A549 (cell line): Measurements from ENCODE around the gene TUBG2. TPM values are rescaled to one million over a fixed set of nuclear protein-coding genes. Genes with fewer than 3 reads are reported as not detected.

ENCODE experiments used
- ATAC-seq, 2 experiments: fragments of 200-7000 bp in 1 of 2; fragments of >200 bp in 1 of 2; cut with Nextera tagmentation in 1 of 2; cut with Tn5 transposase in 1 of 2; 3 replicates each; pipeline versions ENCODE4 v1.8.0 to v1.9.1; 2018 to 2020; ENCODE audit warnings: mild to moderate bottlenecking in 1 of 2, moderate library complexity in 1 of 2
- CTCF ChIA-PET: fragments of 300-600 bp; sonication (Branson Sonifier 250); formaldehyde crosslinking; extraction: SDS; loops from one replicate; lab custom pipeline; 2021; ENCODE audit warnings: antibody characterized with exemption, inconsistent platforms; lab: Yijun Ruan, JAX
- POLR2A ChIA-PET: fragments of 350-600 bp; formaldehyde crosslinking; extraction: SDS; loops from one replicate; lab custom pipeline; 2021; ENCODE audit warnings: antibody characterized with exemption, inconsistent platforms; lab: Yijun Ruan, JAX
- DNase-seq, 2 experiments: peaks; one replicate each; pipeline versions ENCODE4 v3.0.0 to v3.0.0-alpha.2; 2011 to 2016; ENCODE audit warnings: low read depth in 1 of 2, low spot score in 1 of 2
- FAIRE-seq: peaks from 2 replicates; lab custom pipeline; 2011; peaks lifted over from hg19 to GRCh38; lab: Jason Lieb, UNC
- H3K27ac ChIP-seq, 2 experiments: fragments of >200 bp; sonication (Bioruptor Twin); formaldehyde crosslinking; 3 replicates each; pipeline ENCODE4 v1.5.1; 2016 to 2017
- H3K4me1 ChIP-seq: fragments of >200 bp; sonication (Bioruptor Twin); formaldehyde crosslinking; 3 replicates; pipeline ENCODE4 v1.6.1; 2016
- H3K4me2 ChIP-seq: fragments of >200 bp; sonication (Bioruptor Twin); formaldehyde crosslinking; 3 replicates; pipeline ENCODE4 v1.6.1; 2016
- H3K4me3 ChIP-seq: fragments of >200 bp; sonication (Bioruptor Twin); formaldehyde crosslinking; 3 replicates; pipeline ENCODE4 v1.5.1; 2016
- H3K9me3 ChIP-seq: fragments of >200 bp; sonication (Bioruptor Twin); formaldehyde crosslinking; 3 replicates; pipeline ENCODE4 v1.6.1; 2016
- ATOH8 ChIP-seq: fragments of 250-450 bp; sonication (Bioruptor Pico); IDR thresholded peaks from 2 replicates; pipeline ENCODE4 v1.5.0; 2020; ENCODE audit warnings: low read depth, mild to moderate bottlenecking, moderate library complexity
- CHD2 ChIP-seq: fragments of 150-350 bp; IDR thresholded peaks from 2 replicates; pipeline ENCODE4 v1.6.1; 2014; ENCODE audit warnings: low read length; ENCODE audit not compliant: partially characterized antibody
- E2F6 ChIP-seq: IDR thresholded peaks from 2 replicates; pipeline ENCODE4 v1.6.1; 2012; ENCODE audit warnings: low read depth, borderline replicate concordance
- EHF ChIP-seq: fragments of 250-450 bp; sonication (Bioruptor Pico); IDR thresholded peaks from 2 replicates; pipeline ENCODE4 v1.5.0; 2020; ENCODE audit warnings: mild to moderate bottlenecking
- FOSL2 ChIP-seq, 2 experiments: fragments of 450-650 bp in 1 of 2; fragments of >200 bp in 1 of 2; sonication (Bioruptor Twin) in 1 of 2; formaldehyde crosslinking; IDR thresholded peaks; 2 replicates each; pipeline versions ENCODE4 v1.5.0 to v1.6.1; 2016 to 2020; ENCODE audit warnings: mild to moderate bottlenecking in 1 of 2, moderate library complexity in 1 of 2
- GATA3 ChIP-seq: IDR thresholded peaks from 2 replicates; pipeline ENCODE4 v1.6.1; 2012; ENCODE audit warnings: borderline replicate concordance
- HOXB13 ChIP-seq: fragments of 250-450 bp; sonication (Bioruptor Pico); IDR thresholded peaks from 2 replicates; pipeline ENCODE4 v1.5.0; 2020; ENCODE audit warnings: low read depth, mild to moderate bottlenecking, moderate library complexity
- JUN ChIP-seq, 2 experiments: fragments of >200 bp; sonication (Bioruptor Twin); formaldehyde crosslinking; IDR thresholded peaks; 2 replicates in 1 of 2; 3 replicates in 1 of 2; pipeline ENCODE4 v1.6.1; 2016 to 2017
- JUNB ChIP-seq: fragments of >200 bp; sonication (Bioruptor Twin); formaldehyde crosslinking; IDR thresholded peaks from 2 replicates; pipeline ENCODE4 v1.6.1; 2016
- KDM1A ChIP-seq: fragments of 200-600 bp; sonication (generic); IDR thresholded peaks from 2 replicates; pipeline ENCODE4 v1.6.1; 2016; ENCODE audit warnings: low read depth, mild to moderate bottlenecking
- MAX ChIP-seq: IDR thresholded peaks from 2 replicates; pipeline ENCODE4 v1.6.1; 2012
- NR3C1 ChIP-seq: fragments of >200 bp; sonication (Bioruptor Twin); formaldehyde crosslinking; IDR thresholded peaks from 3 replicates; pipeline ENCODE4 v1.6.1; 2017
- PHF8 ChIP-seq: fragments of 200-600 bp; sonication (generic); IDR thresholded peaks from 2 replicates; pipeline ENCODE4 v1.6.1; 2016; ENCODE audit warnings: low read depth, mild to moderate bottlenecking, antibody characterized with exemption, moderate library complexity, borderline replicate concordance
- POLR2A ChIP-seq: IDR thresholded peaks from 2 replicates; pipeline ENCODE4 v1.6.1; 2012; ENCODE audit warnings: mild to moderate bottlenecking, low read length
- RAD21 ChIP-seq, 2 experiments: fragments of >200 bp in 1 of 2; sonication (Bioruptor Twin) in 1 of 2; formaldehyde crosslinking in 1 of 2; IDR thresholded peaks in 1 of 2; conservative IDR thresholded peaks in 1 of 2; 2 replicates in 1 of 2; 3 replicates in 1 of 2; pipeline ENCODE4 v1.6.1; 2012 to 2018; ENCODE audit warnings: inconsistent platforms in 1 of 2
- RARB ChIP-seq: fragments of 250-450 bp; sonication (Bioruptor Pico); IDR thresholded peaks from 2 replicates; pipeline ENCODE4 v1.8.0; 2021; ENCODE audit warnings: mild to moderate bottlenecking, moderate library complexity
- RFX5 ChIP-seq: fragments of 450-650 bp; IDR thresholded peaks from 2 replicates; pipeline ENCODE4 v1.7.1; 2014; ENCODE audit warnings: antibody characterized with exemption, mild to moderate bottlenecking, moderate library complexity
- SMC3 ChIP-seq: fragments of >200 bp; sonication (Bioruptor Twin); formaldehyde crosslinking; IDR thresholded peaks from 3 replicates; pipeline ENCODE4 v1.6.1; 2018; ENCODE audit warnings: inconsistent platforms
- ZC3H11A ChIP-seq: fragments of 450-650 bp; IDR thresholded peaks from 2 replicates; pipeline ENCODE4 v1.6.1; 2014; ENCODE audit warnings: antibody characterized with exemption, mild to moderate bottlenecking
- ZSCAN20 ChIP-seq: fragments of 250-450 bp; sonication (Bioruptor Pico); IDR thresholded peaks from 2 replicates; pipeline ENCODE4 v1.8.0; 2022; ENCODE audit warnings: mild to moderate bottlenecking, moderate library complexity
- WGBS: methylation state at CpG from one replicate; pipeline ENCODE4 v1.1.6; 2017; ENCODE audit errors: missing lambda C conversion rate; 5-methylcytosine and 5-hydroxymethylcytosine counted together
- polyA minus RNA-seq: library from RNA; depleted of rRNA, polyadenylated mRNA; stranded (reverse); fragments of >200 nt; gene quantifications from 2 replicates; pipeline ENCODE4 v1.2.3, GENCODE V29; 2011; rRNA and poly(A)+ RNA removed
- polyA plus RNA-seq, 4 experiments: library from polyadenylated mRNA; depleted of rRNA in 3 of 4; stranded (reverse); fragments of >200 nt; fragmentation: RNase III in 1 of 4; extraction: RNeasy Plus Mini Kit Qiagen cat#74134 plus additional on column Dnase treatment in 1 of 4; gene quantifications; 2 replicates in 3 of 4; 3 replicates in 1 of 4; pipeline ENCODE4 v1.2.3, GENCODE V29; 2011 to 2017
- TF ChIP-seq, protein P1 (sequence below): fragments of 150-350 bp; IDR thresholded peaks from 2 replicates; pipeline ENCODE4 v1.6.1; 2014; ENCODE audit warnings: low read depth, mild to moderate bottlenecking, low read length
- TF ChIP-seq, protein P2 (sequence below): fragments of >200 bp; sonication (Bioruptor Twin); formaldehyde crosslinking; IDR thresholded peaks from 3 replicates; pipeline ENCODE4 v1.6.1; 2016

TUBG2 gene
- 14.9 and 18.6 TPM in 2 replicates for polyA plus RNA-seq (2011; rRNA removed)
- polyA plus RNA-seq (2012; cell fraction: cytosol; rRNA removed) = 28.3 and 31.4 TPM in 2 replicates
- polyA plus RNA-seq (2012; cell fraction: nucleus; rRNA removed) = 136 and 148 TPM in 2 replicates
- 27.1 to 36.1 TPM (median 30.6 TPM) in 3 replicates for polyA plus RNA-seq (2017; fragmentation: RNase III; extraction: RNeasy Plus Mini Kit Qiagen cat#74134 plus additional on column Dnase treatment)
- 8.6 and 13.8 TPM in 2 replicates for polyA minus RNA-seq

DNA sequence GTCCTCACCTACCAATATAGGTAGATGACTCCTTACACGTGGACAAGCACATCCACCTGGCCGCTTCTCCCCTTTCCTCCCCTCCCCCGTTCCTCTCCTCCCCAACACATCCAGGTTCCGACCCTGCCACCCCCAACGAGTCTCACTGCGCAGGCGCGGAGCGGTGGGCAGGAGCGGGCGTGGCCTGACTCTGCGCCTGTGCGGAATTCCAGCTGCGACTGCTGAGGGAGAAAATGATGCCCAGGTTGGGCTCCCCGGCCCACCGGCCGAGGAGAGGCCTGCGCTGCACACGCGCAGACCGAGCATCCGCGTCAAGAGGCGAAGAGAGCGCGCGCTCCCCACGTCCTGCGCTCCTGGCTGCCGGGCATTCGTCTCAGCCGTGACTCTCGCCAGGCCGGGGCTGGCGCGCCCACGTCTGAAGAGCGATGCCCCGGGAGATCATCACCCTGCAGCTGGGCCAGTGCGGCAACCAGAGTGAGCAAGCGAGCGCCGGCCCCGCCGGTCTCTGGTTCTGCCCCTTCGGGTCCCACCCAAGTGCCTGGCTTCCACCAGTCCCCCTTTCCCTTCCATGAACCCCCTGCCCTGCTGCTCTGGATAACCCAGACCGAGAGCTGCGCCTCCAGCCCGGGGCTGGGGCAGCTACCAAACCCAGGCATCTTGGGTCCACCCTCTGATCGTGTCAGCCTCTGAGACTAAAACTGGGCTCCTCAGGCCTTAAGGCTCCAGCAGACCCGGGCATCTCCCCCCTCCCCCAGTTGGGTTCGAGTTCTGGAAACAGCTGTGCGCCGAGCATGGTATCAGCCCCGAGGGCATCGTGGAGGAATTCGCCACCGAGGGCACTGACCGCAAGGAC, at the start of gene TUBG2:
Gene TUBG2, plus strand, starts transcription at position 206 of the 853 bp plus-strand sequence. Its CDS starts 220 bp downstream, at position 426.
- ChIA-PET CTCF (interaction anchor here (0.7 to 7.9 kb wide), 12 partner anchors 8 to 188 kb away, joined by 3 to 46 read pairs (median 7); partner anchors contain the start of genes CCR10, PLEKHH3 and PSMC3IP), POLR2A (interaction anchor here (0.8 to 1.8 kb wide), 9 partner anchors 8 to 236 kb away, joined by 3 to 15 read pairs (median 6); partner anchors contain the start of genes BECN1, CAVIN1, PLEKHH3 and RETREG3)
- 7% methylated on average over 52 of the region's 59 CpGs for WGBS

More for the DNA sequence above, at the start of gene TUBG2:
- DNase-seq = peak; percentile 94 to 99
- TF ChIP-seq RARB (no peak), RFX5 (no peak), ATOH8 (CRISPR knock-in tag) (no peak), JUNB (no peak), MAX (peak; percentile 87), ZSCAN20 (CRISPR knock-in tag) (no peak), E2F6 (peak; percentile 79), EHF (CRISPR knock-in tag) (no peak), SMC3 (peak; percentile 16; the same call in 1 of the 3 replicates), POLR2A (peak; percentile 98), HOXB13 (CRISPR knock-in tag) (no peak), RAD21 (conservative IDR thresholded peaks at IDR 0.05 in 1 of 2, IDR thresholded peaks at IDR 0.05 in 1 of 2) (0 out of 5 replicates have a peak, but pooled peaks have one; percentile 3 to 21), CHD2 (peak; percentile 56), FOSL2 (IDR thresholded peaks at IDR 0.05) (no peak), FOSL2 (CRISPR knock-in tag; IDR thresholded peaks at IDR 0.05) (0 out of 2 replicates have a peak, but pooled peaks have one; percentile 13), ZC3H11A (no peak), NR3C1 (no peak), KDM1A (no peak), GATA3 (no peak), PHF8 (peak; percentile 58), JUN (IDR thresholded peaks at IDR 0.05) (peak; percentile 80 to 82)
- TF ChIP-seq, protein P1, sequence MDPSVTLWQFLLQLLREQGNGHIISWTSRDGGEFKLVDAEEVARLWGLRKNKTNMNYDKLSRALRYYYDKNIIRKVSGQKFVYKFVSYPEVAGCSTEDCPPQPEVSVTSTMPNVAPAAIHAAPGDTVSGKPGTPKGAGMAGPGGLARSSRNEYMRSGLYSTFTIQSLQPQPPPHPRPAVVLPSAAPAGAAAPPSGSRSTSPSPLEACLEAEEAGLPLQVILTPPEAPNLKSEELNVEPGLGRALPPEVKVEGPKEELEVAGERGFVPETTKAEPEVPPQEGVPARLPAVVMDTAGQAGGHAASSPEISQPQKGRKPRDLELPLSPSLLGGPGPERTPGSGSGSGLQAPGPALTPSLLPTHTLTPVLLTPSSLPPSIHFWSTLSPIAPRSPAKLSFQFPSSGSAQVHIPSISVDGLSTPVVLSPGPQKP = no peak
- TF ChIP-seq, protein P2, sequence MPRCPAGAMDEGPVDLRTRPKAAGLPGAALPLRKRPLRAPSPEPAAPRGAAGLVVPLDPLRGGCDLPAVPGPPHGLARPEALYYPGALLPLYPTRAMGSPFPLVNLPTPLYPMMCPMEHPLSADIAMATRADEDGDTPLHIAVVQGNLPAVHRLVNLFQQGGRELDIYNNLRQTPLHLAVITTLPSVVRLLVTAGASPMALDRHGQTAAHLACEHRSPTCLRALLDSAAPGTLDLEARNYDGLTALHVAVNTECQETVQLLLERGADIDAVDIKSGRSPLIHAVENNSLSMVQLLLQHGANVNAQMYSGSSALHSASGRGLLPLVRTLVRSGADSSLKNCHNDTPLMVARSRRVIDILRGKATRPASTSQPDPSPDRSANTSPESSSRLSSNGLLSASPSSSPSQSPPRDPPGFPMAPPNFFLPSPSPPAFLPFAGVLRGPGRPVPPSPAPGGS = peak; percentile 65; the same call in 1 of the 3 replicates
- peaks cover 18% of the 10 kb centered on the region for H3K4me1 ChIP-seq
- H3K9me3 ChIP-seq = peaks cover 4% of the 10 kb centered on the region; the same call in 2 of the 3 replicates
- peak; percentile 73 for FAIRE-seq
- peak within 1 kb of the TSS; percentile 85 to 94 for H3K27ac ChIP-seq
- H3K4me2 ChIP-seq = peak within 1 kb of the TSS; percentile 86
- peak; percentile 89 to 95 for ATAC-seq
- peak within 1 kb of the TSS; percentile 67 for H3K4me3 ChIP-seq
